ENCODE data around the gene SUGCT.

DNA sequence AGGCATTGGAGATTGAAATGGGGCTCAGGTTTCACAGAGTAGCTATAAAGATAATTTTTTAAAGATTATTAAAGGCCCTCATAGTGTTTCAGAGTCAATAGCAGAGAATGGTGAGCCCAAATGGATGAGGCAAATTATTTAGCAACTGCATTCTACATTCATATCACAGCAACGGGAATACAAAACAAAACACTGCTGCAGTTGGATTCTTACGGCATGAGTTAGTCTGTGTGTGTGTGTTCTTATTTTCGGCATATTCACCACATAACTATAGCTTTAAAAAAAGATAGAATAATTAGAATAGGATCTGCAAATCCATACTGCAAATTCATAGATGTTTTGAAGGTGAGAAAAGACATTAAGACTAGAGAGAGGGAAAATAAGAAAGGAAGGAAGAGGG is 66.0 kb downstream of the SUGCT start:
- TF ChIP-seq ZNF76 (tag by site-specific recombination; IDR thresholded peaks at IDR 0.05; ENCODE audit: borderline replicate concordance, low read depth) (no peak), ZNF404 (tag by site-specific recombination; IDR thresholded peaks at IDR 0.05) (no peak), ZNF184 (tag by site-specific recombination; IDR thresholded peaks at IDR 0.05) (no peak), ZNF558 (tag by site-specific recombination; IDR thresholded peaks at IDR 0.05) (no peak), YY1 (tag by site-specific recombination; IDR thresholded peaks at IDR 0.05) (no peak), ZBTB1 (tag by site-specific recombination; IDR thresholded peaks at IDR 0.05) (no peak), KLF1 (tag by site-specific recombination; IDR thresholded peaks at IDR 0.05) (no peak)
- TF ChIP-seq, protein P1, sequence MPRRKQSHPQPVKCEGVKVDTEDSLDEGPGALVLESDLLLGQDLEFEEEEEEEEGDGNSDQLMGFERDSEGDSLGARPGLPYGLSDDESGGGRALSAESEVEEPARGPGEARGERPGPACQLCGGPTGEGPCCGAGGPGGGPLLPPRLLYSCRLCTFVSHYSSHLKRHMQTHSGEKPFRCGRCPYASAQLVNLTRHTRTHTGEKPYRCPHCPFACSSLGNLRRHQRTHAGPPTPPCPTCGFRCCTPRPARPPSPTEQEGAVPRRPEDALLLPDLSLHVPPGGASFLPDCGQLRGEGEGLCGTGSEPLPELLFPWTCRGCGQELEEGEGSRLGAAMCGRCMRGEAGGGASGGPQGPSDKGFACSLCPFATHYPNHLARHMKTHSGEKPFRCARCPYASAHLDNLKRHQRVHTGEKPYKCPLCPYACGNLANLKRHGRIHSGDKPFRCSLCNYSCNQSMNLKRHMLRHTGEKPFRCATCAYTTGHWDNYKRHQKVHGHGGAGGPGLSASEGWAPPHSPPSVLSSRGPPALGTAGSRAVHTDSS (tag by site-specific recombination; IDR thresholded peaks at IDR 0.05), result no peak
- TF ChIP-seq, protein P2, sequence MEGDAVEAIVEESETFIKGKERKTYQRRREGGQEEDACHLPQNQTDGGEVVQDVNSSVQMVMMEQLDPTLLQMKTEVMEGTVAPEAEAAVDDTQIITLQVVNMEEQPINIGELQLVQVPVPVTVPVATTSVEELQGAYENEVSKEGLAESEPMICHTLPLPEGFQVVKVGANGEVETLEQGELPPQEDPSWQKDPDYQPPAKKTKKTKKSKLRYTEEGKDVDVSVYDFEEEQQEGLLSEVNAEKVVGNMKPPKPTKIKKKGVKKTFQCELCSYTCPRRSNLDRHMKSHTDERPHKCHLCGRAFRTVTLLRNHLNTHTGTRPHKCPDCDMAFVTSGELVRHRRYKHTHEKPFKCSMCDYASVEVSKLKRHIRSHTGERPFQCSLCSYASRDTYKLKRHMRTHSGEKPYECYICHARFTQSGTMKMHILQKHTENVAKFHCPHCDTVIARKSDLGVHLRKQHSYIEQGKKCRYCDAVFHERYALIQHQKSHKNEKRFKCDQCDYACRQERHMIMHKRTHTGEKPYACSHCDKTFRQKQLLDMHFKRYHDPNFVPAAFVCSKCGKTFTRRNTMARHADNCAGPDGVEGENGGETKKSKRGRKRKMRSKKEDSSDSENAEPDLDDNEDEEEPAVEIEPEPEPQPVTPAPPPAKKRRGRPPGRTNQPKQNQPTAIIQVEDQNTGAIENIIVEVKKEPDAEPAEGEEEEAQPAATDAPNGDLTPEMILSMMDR (tag by site-specific recombination; IDR thresholded peaks at IDR 0.05), result no peak
- TF ChIP-seq, protein P3, sequence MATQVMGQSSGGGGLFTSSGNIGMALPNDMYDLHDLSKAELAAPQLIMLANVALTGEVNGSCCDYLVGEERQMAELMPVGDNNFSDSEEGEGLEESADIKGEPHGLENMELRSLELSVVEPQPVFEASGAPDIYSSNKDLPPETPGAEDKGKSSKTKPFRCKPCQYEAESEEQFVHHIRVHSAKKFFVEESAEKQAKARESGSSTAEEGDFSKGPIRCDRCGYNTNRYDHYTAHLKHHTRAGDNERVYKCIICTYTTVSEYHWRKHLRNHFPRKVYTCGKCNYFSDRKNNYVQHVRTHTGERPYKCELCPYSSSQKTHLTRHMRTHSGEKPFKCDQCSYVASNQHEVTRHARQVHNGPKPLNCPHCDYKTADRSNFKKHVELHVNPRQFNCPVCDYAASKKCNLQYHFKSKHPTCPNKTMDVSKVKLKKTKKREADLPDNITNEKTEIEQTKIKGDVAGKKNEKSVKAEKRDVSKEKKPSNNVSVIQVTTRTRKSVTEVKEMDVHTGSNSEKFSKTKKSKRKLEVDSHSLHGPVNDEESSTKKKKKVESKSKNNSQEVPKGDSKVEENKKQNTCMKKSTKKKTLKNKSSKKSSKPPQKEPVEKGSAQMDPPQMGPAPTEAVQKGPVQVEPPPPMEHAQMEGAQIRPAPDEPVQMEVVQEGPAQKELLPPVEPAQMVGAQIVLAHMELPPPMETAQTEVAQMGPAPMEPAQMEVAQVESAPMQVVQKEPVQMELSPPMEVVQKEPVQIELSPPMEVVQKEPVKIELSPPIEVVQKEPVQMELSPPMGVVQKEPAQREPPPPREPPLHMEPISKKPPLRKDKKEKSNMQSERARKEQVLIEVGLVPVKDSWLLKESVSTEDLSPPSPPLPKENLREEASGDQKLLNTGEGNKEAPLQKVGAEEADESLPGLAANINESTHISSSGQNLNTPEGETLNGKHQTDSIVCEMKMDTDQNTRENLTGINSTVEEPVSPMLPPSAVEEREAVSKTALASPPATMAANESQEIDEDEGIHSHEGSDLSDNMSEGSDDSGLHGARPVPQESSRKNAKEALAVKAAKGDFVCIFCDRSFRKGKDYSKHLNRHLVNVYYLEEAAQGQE (tag by site-specific recombination; IDR thresholded peaks at IDR 0.05), result no peak
- TF ChIP-seq, protein P4, sequence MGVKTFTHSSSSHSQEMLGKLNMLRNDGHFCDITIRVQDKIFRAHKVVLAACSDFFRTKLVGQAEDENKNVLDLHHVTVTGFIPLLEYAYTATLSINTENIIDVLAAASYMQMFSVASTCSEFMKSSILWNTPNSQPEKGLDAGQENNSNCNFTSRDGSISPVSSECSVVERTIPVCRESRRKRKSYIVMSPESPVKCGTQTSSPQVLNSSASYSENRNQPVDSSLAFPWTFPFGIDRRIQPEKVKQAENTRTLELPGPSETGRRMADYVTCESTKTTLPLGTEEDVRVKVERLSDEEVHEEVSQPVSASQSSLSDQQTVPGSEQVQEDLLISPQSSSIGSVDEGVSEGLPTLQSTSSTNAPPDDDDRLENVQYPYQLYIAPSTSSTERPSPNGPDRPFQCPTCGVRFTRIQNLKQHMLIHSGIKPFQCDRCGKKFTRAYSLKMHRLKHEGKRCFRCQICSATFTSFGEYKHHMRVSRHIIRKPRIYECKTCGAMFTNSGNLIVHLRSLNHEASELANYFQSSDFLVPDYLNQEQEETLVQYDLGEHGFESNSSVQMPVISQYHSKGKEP (tag by site-specific recombination; IDR thresholded peaks at IDR 0.05), result no peak

All from HEK293 (cell line).